Gastrocnemius medialis (tissue), 4 donors: ENCODE results near the gene RNASEH2A. TPM values are rescaled to one million over a fixed set of nuclear protein-coding genes. Genes with fewer than 3 reads are reported as not detected.

Experiments used
- ATAC-seq, 2 donors: fragments of 150-250 bp; one replicate each; pipeline ENCODE4 v1.9.1; 2016
- DNase-seq, 2 donors: peaks; one replicate each; pipeline ENCODE4 v3.0.0-alpha.2; 2019
- H3K27ac ChIP-seq, 4 donors: fragments of 200-600 bp; sonication (generic); 1 replicate in 1 of 4; 2 replicates in 3 of 4; pipeline ENCODE4 v1.5.1; 2016 to 2018; ENCODE audit warnings: mild to moderate bottlenecking in 2 of 4, moderate library complexity in 1 of 4
- H3K27me3 ChIP-seq, 3 donors: fragments of 200-600 bp; sonication (generic) in 2 of 3; 1 replicate in 1 of 3; 2 replicates in 2 of 3; pipeline versions ENCODE4 v1.5.1 to v1.6.0; 2016 to 2019; ENCODE audit warnings: mild to moderate bottlenecking in 1 of 3, moderate library complexity in 1 of 3
- H3K36me3 ChIP-seq, 2 donors: fragments of 200-600 bp; sonication (generic) in 1 of 2; one replicate each; pipeline ENCODE4 v1.5.1; 2017 to 2018
- H3K4me1 ChIP-seq, 2 donors: fragments of 200-600 bp; sonication (generic) in 1 of 2; one replicate each; pipeline ENCODE4 v1.5.1; 2016 to 2017; ENCODE audit warnings: mild to moderate bottlenecking in 2 of 2
- H3K4me3 ChIP-seq, 4 donors: fragments of 200-600 bp; sonication (generic) in 3 of 4; 1 replicate in 1 of 4; 2 replicates in 3 of 4; pipeline ENCODE4 v1.5.1; 2016 to 2019; ENCODE audit warnings: mild to moderate bottlenecking in 2 of 4
- H3K9me3 ChIP-seq, 3 donors: fragments of 200-600 bp; sonication (generic) in 2 of 3; 1 replicate in 1 of 3; 2 replicates in 2 of 3; pipeline ENCODE4 v1.5.1; 2016 to 2019
- POLR2A ChIP-seq, 2 donors: fragments of 450-650 bp; IDR thresholded peaks; one replicate each; pipeline ENCODE4 v1.6.1; 2017; ENCODE audit warnings: antibody characterized with exemption in 2 of 2, mild to moderate bottlenecking in 2 of 2, moderate library complexity in 2 of 2
- in situ Hi-C, 4 donors: fragments of 200-750 bp; cut with MboI; loops; one replicate each; pipeline versions ENCODE4 v1.15.0 to v1.8.0; 2017; ENCODE audit warnings: low sequenced_read_pairs in 4 of 4
- intact Hi-C: fragments of 100-400 bp; cut with DNase I; formaldehyde crosslinking; loops from one replicate; pipeline ENCODE4 v1.15.1; 2023; ENCODE audit warnings: low total_unique reads
- total RNA-seq, 4 donors: library from RNA; depleted of rRNA; stranded (reverse); fragments of >200 nt; gene quantifications; one replicate each; pipeline versions ENCODE4 v1.1.0 to v1.2.3, GENCODE V29; 2016
- TF ChIP-seq, protein P1 (sequence below), 5 experiments: fragments of 450-650 bp in 3 of 5; fragments of 200-600 bp in 2 of 5; sonication (generic) in 2 of 5; IDR thresholded peaks in 4 of 5; conservative IDR thresholded peaks in 1 of 5; 1 replicate in 4 of 5; 2 replicates in 1 of 5; pipeline ENCODE4 v1.5.1; 2016 to 2019; ENCODE audit warnings: antibody characterized with exemption in 5 of 5, mild to moderate bottlenecking in 3 of 5, moderate library complexity in 3 of 5

RNASEH2A gene
- total RNA-seq, 4 donors from 2014 or later: 1.0 to 3.9 (median 2.4) TPM

DNA sequence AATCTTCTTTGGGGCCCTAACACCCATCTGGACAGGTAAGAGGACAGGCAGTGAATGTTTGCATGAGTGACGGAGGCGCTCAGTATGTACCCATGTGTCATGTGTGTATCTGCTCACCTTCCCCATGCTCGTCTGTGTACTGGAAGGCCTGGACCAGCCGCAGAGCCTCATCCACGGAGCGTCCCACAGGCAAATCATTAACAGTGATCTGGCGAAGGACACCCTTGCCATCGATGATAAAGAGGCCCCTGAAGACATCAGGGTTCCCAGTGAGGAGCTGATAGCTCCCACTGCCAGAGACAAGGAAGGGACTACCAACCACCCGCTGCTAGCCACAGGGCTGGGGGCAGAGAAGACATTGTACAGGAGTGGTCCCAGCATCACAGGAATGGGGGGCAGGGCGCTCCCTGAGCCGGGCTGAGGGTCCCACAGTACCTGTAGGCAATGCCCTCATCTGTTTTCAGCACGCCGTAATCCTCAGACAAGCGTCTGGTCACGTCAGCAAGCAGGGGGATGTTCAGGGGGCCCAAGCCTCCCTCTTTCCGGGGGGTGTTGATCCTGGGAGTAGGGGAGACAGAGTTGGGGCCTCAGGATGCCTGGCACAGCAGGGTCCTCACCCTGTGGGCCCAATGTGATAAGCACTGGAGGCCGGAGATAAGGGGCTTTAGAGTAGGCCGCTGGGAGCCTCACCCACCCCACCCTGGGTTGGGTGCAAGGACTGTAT is 6.5 kb upstream of the RNASEH2A start:
- Histone ChIP-seq H3K36me3 (peaks cover 0 to 22% of the 10 kb centered on the region in 2 donors), H3K4me3 (no peak overlapping the region), H3K27me3 (no peaks in the 10 kb centered on the region), H3K9me3 (no peaks in the 10 kb centered on the region), H3K27ac (peak overlapping the region in 2 of 4 donors; percentile 86 to 93), H3K4me1 (peaks cover 10 to 26% of the 10 kb centered on the region in 2 donors)
- in situ Hi-C loops (loop anchor here in 2 of 4 donors (5.0 kb wide), 1 partner anchor 38 kb away; no protein-coding TSS in a partner anchor), intact Hi-C loops (no loop called here)
- ATAC-seq (no peak), DNase-seq (no peak)
- TF ChIP-seq POLR2A (IDR thresholded peaks at IDR 0.05): no peak
- TF ChIP-seq, protein P1, sequence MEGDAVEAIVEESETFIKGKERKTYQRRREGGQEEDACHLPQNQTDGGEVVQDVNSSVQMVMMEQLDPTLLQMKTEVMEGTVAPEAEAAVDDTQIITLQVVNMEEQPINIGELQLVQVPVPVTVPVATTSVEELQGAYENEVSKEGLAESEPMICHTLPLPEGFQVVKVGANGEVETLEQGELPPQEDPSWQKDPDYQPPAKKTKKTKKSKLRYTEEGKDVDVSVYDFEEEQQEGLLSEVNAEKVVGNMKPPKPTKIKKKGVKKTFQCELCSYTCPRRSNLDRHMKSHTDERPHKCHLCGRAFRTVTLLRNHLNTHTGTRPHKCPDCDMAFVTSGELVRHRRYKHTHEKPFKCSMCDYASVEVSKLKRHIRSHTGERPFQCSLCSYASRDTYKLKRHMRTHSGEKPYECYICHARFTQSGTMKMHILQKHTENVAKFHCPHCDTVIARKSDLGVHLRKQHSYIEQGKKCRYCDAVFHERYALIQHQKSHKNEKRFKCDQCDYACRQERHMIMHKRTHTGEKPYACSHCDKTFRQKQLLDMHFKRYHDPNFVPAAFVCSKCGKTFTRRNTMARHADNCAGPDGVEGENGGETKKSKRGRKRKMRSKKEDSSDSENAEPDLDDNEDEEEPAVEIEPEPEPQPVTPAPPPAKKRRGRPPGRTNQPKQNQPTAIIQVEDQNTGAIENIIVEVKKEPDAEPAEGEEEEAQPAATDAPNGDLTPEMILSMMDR (IDR thresholded peaks at IDR 0.05 in 4 of 5, conservative IDR thresholded peaks at IDR 0.05 in 1 of 5): no peak

DNA sequence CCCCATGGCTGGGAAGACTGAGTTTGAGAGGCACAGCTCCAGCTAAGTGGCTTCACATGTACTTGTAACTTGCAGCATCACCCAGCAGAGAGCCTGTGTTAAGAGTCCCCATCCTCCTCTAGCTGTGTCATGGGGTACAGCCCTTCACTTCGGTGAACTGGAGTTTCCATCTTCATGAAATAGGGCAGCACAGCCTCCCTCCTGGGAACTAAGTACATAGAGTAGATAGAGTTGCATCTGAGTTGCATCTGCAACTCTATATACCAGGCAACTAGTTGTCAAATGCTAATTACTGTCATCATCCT is 6.0 kb upstream of the RNASEH2A start:
- no peak for TF ChIP-seq POLR2A (IDR thresholded peaks at IDR 0.05)
- TF ChIP-seq, protein P1 (IDR thresholded peaks at IDR 0.05 in 4 of 5, conservative IDR thresholded peaks at IDR 0.05 in 1 of 5): no peak
- Histone ChIP-seq H3K27ac (peak overlapping the region; percentile 86 to 93 (median 90)), H3K4me3 (peak overlapping the region; percentile 84 to 90 (median 86)), H3K27me3 (no peaks in the 10 kb centered on the region), H3K9me3 (no peaks in the 10 kb centered on the region), H3K4me1 (peaks cover 9 to 26% of the 10 kb centered on the region in 2 donors), H3K36me3 (peaks cover 0 to 22% of the 10 kb centered on the region in 2 donors)
- DNase-seq (no peak), ATAC-seq (no peak)
- intact Hi-C loops: no loop called here
- in situ Hi-C loops: no loop called here

DNA sequence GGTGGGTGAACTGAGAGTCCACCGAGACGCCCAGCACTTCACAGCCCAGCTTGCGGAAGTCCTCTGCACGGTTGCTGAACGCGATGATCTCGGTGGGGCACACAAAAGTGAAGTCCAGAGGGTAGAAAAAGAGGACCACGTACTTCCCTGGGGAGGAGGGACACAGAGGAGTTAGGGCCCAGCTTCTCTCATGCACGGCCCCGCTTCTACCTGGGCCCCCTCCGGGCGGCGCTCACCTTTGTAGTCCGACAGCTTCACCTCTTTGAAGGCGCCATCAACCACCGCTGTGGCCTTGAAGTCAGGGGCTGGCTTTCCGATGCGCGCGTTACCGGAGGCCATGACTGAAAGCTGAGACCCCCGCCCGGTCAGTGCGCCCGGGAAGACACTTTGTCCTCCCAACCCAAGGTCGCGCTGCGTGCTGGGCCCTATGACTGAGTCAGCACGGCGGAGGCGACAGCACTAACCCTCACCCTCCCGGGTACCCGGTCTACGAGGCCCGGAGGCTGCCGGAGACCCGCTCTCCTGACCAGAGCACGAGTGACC is 5.4 kb upstream of the RNASEH2A start:
- intact Hi-C loops (no loop called here), in situ Hi-C loops (no loop called here)
- Histone ChIP-seq H3K36me3 (peaks cover 0 to 22% of the 10 kb centered on the region in 2 donors), H3K4me1 (peaks cover 11 to 25% of the 10 kb centered on the region in 2 donors), H3K9me3 (no peaks in the 10 kb centered on the region), H3K4me3 (peak overlapping the region; percentile 84 to 90 (median 86)), H3K27ac (peak overlapping the region; percentile 86 to 93 (median 90)), H3K27me3 (no peaks in the 10 kb centered on the region)
- no peak for TF ChIP-seq POLR2A (IDR thresholded peaks at IDR 0.05)
- TF ChIP-seq, protein P1 (IDR thresholded peaks at IDR 0.05 in 4 of 5, conservative IDR thresholded peaks at IDR 0.05 in 1 of 5): no peak
- DNase-seq (no peak), ATAC-seq (peak; percentile 10 to 21)

DNA sequence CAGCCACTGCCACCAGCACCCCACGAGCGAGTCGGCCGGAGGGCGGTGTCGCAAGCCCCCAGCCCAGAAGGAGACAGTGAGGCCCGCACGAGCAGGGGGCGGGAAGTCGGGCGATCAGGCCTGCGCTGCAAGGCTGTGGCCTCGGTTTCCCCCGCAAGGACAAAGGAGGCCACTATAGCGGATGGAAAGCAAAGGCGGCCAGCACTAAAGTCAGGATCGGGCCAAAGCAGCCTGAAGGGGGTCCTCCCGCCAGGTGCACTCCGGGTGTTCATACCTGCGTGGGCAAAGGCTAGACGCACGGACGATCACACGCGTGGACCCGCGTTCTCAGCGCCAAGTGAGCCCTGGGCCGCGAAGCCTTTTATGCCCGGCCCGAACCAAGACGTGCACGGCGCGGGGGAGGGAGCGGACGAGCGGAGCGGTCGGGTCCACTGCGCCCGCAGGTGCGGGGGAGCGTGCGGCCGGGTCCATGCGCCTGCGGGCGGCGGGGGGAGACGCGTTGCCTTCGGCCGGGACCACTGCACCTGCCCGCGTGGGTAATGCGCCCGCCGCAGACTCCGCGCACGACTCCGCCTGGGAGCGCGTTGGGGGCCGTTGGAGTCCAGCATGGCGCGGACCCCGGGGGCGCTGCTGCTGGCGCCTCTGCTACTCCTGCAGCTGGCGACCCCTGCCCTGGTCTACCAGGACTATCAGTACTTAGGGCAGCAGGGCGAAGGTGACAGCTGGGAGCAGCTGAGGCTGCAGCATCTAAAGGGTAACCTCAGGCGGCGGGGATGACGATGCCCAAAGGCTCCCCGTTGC is 4.7 kb upstream of the RNASEH2A start, which contains the start of the genes PRDX2 and THSD8:
Gene PRDX2, minus strand, starts transcription at position 335 of the 801 bp plus-strand sequence. CDS start 539 bp downstream, outside the sequence.
Gene THSD8, plus strand, starts transcription at position 604 of the 801 bp plus-strand sequence. Its CDS starts 3 bp downstream, at position 607.
- H3K36me3 ChIP-seq: peaks cover 0 to 22% of the 10 kb centered on the region in 2 donors
- peak; percentile 72 to 81 for ATAC-seq
- no peaks in the 10 kb centered on the region for H3K27me3 ChIP-seq
- intact Hi-C loops (no loop called here), in situ Hi-C loops (no loop called here)
- TF ChIP-seq, protein P1 (IDR thresholded peaks at IDR 0.05 in 4 of 5, conservative IDR thresholded peaks at IDR 0.05 in 1 of 5): no peak
- peak; percentile 78 to 80 for TF ChIP-seq POLR2A (IDR thresholded peaks at IDR 0.05)
- H3K4me3 ChIP-seq: peak within 1 kb of the TSS; percentile 84 to 90 (median 86)
- H3K9me3 ChIP-seq: no peaks in the 10 kb centered on the region
- H3K4me1 ChIP-seq: peaks cover 15 to 22% of the 10 kb centered on the region in 2 donors
- peak in 1 of 2 donors; percentile 75 for DNase-seq
- H3K27ac ChIP-seq: peak within 1 kb of the TSS; percentile 86 to 93 (median 90)
